HG03571 (cell line): ENCODE results near the gene PCSK5.

Source experiments
- ATAC-seq: cut with Tn5 transposase; IDR thresholded peaks from one replicate; pipeline ENCODE4 v1.9.1; 2021; ENCODE audit not compliant: unreplicated experiment

Gene PCSK5

DNA sequence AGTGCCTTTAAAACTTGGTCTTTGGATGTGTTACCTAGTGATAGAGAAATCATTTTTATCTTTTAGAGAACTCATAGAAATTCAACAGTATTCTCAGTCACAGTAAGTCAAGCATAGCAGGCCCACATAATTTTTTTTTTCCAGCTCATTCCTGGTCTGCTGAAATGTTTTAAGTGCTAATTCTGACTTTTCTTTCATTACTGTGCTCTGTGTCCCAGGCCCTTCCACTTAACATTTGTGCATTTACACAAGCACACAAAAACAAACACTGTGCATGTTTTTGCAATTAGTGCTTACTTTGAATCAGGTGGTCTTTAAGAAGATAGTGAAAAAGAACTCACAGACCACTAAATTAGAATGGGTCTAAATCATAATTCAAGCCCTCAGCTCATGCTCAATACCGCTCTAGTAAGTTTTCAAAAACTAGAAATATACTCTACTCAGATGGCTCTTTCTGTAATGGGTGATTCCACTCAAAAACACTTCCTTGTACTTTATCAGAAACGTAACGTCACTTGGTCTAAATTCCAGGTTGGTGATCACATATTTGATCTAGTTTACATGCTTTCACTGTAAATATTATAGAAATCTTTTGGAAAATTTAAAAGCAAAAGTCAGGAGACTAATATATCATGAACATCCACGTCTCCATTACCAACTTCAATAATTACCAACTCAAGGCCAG lies 107.8 kb downstream of the PCSK5 start:
- ATAC-seq = no peak

DNA sequence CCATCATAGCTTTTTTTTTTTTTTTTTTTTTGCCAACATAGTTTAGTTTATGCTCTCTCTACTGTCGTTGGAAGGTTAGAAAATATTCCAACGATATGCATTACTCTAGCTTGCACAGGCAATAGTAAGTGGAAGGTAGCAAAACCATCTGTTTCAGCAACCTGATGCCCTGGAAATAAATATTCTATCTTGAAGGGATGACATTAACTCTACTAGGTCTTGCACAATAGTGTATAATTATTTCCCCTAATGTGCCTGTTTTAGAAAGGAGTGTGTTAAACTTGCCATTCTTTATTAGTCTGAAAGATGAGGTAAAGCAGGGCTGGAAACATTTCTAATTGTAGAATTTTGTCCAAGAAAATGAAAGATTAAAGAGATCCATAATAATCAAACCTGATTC lies 111.0 kb downstream of the PCSK5 start:
- no peak for ATAC-seq

DNA sequence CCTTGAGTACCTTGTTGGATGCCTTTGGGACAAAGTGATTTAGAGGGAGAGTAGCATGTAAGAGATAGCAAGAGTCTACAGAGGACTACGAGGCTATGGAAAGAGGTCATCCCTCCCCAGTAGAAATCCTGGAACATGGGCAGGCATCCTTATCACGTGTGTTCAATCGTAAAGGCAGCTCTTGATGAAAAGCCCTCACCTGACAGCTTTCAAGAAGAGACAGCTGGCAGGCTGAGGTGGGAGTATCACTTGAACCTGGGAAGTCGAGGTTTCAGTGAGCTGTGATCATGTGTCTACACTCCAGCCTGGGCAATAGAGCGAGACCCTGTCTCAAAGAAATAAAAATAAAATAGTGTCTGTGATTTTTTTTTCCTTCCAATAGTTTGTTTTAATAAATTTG lies 112.6 kb downstream of the PCSK5 start:
- ATAC-seq = no peak

DNA sequence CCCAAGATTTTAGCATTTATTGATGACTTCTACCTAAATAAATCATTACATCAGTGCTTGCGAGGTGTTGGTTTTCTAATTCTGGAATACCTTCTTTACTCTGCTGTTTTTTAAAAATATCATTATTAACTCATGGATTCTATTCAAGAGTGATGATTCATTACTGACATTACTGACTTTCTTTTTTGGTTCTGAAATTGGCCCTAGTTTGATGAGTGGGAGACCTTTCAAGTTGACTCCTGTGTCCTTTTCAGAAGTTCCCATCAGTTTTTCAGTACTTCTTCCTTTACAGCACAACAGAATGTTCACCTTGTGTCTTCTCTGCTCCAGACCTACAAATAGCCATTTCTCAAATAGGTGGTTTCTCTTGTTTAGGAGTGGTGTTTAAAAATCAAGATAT lies 114.1 kb downstream of the PCSK5 start:
- no peak for ATAC-seq

DNA sequence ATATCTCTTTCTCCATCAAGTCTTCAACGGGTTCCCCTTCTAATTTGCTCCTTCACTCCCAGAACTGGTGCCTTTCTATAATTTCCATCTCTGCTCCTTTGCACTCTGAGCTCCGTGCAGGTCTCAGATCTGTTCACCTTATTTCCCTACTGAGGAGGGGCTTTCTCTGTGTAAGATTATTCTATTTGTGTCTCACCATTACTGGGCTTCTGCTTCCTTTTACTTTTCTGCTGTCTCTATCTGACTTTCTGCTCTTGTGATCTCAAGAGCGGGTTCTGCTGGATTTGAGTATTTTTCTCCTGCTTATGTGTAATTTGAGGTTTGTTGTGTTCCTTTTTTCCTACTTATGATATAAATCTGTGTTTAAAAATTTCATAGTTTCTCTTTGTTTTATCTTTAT lies 117.5 kb downstream of the PCSK5 start:
- ATAC-seq = no peak

DNA sequence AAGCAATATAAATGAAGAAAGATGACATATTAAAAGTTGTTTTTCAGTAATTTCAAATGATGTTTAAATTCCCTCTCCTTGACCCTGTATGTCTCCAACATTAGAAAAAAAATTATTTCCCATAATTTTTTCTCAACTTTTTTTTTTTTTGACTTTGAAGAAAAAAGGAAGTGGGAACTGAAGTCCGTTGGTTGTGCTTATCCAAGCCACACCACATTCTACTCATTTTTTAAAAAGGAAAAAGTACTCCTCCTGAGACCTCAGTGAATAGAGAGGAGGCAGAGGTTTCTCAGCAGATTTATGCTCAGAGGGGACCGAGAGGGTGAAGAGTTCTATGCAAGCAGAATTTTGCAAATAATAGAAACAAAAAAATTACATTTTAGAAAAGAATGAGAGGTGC lies 123.3 kb downstream of the PCSK5 start:
- ATAC-seq = no peak

DNA sequence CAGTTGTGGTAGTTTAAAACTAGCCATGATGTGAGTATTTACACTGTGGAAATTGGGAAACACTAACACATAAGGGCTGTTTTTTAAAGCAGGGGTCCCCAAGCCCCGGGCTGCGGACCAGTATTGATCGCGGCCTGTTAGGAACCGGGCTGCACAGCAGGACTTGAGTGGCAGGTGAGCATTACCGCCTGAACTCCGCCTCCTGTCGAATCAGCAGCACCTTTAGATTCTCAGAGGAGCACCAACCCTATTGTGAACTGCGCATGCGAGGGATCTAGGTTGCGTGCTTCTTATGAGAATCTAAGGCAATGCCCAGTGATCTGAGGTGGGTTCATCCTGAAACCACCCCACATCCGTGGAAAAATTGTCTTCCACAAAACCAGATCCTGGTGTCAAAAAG lies 127.8 kb downstream of the PCSK5 start:
- no peak for ATAC-seq

DNA sequence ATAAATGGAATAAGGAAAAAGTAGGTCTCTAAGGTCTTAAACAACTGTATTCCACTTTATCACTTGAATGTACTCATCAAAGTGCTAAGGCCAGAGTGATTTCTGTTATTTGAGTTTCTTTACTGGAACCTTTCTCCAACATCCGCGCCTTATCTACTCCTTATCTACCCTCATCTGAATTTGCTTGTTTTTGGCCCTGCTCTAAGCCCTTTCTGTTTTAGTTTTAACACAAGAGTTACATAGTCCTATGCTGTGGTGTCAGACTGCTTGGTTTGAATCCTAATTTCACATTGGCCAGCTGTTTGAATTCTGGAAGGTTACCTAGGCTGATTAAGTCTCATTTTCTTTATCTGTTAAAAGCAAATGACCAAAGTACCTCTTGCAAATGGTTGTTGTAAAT lies 128.3 kb downstream of the PCSK5 start:
- no peak for ATAC-seq

DNA sequence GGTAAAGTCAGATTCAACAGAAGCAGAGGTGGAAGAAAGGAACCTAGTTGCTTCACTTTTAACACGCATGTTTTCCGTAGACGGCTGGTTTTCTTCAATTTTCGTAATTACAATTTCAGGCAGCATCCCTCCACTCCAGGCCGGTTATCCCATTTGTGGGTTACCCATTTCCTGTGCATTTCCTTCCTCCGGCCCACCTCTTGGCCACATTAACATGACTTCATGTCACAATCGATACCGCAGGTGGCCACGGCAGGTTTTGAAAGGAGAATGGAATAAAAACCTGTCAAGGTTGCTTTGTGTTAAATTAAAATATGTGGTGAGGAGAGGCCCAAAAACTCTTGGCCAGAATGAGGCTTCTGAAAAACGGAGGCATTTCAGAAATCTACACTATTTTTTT lies 130.2 kb downstream of the PCSK5 start:
- ATAC-seq = no peak

DNA sequence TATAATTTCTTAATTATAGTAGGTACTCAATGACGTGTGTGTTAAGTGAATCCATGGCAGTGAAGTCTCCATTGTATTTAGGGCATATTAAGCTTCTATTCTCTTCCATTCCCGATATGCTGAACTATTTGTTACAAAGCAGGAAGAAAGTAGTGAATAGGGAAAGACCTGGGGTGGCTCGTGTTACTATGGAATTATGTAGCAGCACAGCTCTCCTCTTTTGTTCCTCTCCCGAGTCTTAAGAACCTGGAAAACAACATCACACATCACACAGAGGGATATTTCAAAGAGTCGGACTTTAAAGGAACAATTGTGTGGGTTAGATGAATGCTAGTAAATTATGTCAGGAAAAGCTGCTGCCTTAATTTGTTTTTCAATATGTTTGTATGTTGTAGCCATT lies 131.8 kb downstream of the PCSK5 start:
- no peak for ATAC-seq

DNA sequence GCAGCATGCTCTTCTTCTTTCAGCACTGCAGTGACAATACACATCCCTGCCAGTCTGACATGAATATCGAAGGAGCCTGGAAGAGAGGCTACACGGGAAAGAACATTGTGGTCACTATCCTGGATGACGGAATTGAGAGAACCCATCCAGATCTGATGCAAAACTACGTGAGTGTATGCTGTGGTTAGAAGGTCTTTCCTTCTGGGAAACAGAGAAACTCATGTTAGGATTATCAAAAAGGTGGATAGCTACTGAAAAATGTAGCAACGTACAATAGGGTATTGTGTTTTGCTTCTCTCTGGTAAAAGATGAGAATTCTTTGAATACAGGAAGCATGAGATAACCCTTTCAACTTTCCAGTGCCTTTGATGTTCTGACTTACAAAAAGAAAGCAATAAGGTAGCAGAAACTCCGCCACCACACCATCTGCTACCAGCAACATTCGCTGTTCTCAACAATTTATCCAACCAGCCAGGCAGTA lies 133.3 kb downstream of the PCSK5 start:
- no peak for ATAC-seq

DNA sequence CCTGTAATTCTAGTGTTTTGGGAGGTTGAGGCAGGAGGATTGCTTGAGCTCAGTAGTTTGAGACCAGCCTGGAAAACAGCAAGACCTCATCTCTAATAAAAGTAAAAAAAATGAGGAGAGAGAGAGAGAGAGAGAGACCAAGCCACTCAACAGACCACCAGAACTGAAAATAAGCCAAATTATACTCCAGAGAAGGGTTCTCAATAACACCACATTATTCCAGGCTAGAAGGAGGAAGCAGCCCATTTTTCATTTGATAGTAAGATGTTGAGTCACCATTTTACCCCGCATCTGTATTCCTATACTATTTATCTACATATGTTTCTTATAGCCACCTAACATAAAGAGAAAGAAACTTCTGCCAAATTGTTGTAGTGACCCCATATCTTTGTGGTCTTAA lies 134.8 kb downstream of the PCSK5 start:
- ATAC-seq = no peak

DNA sequence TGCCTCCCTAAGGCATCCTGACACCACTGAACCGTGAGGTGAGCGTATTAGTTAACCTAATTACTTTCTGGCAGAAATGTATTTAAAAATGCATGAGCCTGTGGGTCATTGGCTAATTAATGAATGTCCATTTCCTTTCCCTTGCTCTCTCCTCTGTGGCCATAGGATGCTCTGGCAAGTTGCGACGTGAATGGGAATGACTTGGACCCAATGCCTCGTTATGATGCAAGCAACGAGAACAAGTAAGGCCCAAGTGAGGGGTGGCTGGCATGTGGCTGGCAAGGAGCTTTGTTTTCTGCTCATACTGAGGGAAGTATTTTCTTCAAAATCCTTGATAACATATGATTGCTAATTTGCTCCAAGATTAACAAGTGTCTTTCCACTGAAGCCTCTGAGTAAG lies 136.3 kb downstream of the PCSK5 start:
- no peak for ATAC-seq

DNA sequence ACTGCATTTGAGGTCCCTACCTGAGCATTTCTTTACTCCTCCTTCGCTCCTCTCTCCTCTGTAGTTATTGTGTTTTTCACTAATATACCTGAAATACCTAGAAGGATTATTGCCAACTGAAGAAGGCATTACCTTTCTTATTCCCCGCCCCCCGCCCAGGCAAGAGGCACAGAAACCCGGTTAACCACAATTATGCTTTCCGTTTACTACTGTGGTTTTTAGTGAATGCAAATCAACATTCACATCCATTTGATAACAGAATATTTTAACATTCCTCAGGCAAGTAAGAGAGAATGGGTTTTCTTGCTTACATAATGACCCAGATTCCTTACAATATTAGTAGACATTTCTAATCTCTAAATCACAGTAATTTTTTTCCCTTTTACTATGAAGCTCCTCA lies 136.9 kb downstream of the PCSK5 start:
- ATAC-seq = no peak

DNA sequence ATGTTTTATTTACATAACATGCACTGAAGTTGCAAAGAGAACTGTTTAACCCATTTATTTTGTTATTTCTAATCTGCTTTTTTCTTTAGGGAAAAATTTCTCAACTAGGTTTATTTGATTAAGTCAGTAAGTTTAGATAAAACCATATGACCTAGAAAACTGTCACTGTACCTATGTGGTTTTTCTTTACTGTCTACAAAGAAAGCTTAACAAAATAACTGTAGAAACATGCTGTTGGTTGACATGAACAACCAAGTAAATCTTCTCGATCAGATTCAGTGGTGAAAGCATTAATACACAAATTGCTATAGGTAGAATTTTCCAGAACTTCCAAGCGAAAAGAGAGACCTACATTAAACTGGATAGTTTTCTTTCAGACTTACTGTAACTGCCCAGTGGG lies 137.4 kb downstream of the PCSK5 start:
- ATAC-seq = no peak

DNA sequence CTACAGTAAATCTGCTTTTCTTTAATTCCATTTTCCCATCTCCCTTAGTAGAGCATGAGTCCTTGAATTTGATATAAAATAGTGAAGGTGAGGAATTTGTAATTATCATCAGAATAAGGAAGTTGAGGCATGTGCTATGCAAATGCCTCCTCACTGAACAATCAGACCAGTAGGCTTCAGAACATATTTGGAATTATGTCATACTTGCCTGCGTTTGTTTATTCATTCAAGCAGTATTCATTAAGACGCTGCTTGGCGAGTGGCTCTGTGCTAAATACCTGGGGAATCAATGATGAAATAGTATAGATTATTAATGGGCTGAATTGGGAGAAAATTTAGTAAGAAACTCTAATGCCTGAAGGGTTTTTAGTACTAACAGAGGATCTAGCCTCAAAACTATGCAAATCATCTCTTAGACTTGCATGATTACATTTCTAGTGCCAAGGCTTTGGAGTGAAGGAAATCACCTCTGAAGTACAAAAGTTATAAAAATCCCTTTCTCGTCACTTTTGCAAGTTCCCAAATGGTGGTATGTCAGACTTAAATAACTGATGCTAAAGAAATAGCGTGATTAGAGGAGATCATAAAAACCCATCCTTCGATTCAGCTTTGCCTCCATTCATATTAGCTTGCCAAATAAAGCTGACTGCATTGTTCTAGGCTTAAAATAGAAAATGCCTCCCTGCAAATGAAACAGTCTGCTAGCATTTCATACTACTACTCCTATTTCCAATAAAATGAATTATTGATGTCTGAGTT lies 141.7 kb downstream of the PCSK5 start:
- ATAC-seq = no peak

DNA sequence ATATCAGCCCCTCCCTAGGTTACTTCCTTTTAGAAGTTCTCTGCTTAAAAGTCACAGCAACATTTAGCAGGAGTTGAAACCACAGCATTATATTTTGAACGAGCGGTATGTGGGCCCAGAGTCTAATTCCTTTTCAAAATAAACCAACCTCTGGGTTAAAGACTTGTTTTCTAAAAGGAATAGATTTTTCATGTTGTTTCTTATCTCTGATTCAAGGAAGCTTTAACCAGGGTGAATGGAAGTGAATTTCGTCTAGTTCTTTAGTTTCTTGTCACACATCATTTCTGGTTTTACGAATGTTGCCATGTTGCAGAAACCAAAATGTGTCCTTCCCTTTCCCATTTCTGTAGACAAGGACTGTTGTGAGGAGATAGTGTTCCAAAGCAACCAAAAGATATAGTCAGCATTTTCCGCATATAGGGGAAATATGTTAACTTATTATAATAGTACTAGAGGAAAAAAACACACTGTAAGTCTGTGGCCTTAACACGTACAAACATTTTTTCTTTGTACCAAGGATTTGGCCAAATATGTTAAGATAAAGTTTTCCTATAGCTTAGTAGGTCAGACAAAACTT lies 142.4 kb downstream of the PCSK5 start:
- no peak for ATAC-seq

DNA sequence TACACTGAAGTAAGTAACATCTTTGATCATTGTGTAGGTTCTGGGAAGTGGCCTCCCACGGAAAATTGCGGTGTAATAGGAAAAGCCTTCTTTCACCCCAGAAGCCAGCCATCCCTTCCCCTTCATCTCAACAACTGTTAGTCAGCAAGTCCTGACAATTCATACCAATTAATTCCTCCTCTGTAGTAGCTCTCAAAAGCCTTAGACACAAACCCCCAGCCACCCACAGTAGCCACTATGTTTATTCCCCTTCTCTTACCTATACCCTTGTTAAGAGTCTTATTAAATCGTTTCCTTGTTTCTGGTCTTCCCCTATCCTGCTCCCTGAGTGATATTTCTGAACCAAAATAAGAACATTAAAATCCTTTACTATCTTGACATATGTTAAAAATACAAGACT lies 143.6 kb downstream of the PCSK5 start:
- ATAC-seq = no peak

DNA sequence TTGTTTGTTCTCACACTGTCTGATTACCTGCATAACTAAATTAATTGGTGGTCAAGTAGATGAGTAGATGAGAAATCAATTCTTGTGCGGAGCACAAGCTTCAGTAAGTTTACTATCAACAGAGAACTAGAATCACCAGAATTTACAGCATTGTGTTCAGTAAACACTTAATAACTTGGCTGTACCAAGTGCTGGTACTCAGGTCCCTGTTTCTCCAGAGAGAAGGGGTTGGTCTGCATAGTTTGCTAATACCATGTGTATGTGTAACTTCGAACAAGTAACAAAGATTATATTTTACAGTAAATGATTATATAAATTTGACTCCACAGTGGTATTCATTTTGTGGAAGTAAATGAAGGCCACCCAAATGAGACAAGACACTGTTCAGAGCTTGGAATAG lies 146.3 kb downstream of the PCSK5 start:
- ATAC-seq = no peak

DNA sequence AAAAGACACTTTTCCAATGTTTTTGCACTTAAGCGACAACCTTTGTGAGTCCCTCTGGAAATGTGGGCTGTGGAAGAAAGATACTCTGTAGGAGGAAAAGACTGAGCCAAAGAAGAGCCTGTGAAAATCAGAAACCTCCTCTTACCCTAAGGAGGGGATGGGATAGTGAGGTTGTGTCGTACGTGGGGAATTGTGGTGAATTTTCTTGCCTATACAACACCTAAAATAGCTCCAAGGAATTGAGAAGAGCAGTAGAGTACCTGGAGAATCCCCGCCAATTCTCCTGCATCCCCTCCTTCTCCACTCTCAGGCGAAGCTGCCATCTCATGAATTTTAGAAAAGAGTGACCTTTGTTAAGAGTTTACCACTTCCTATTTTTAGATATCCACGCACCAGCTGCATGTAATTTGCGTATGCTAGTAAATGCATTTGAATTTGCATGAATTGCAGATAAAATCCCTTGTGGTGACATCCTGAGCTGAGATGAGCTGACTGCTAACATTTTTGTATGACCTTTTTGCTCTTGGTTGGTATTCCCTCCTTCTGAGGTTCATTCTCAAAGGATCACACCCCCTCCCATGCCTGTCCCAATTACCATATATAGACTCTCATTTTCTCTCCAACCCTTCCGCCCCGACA lies 147.2 kb downstream of the PCSK5 start:
- no peak for ATAC-seq

DNA sequence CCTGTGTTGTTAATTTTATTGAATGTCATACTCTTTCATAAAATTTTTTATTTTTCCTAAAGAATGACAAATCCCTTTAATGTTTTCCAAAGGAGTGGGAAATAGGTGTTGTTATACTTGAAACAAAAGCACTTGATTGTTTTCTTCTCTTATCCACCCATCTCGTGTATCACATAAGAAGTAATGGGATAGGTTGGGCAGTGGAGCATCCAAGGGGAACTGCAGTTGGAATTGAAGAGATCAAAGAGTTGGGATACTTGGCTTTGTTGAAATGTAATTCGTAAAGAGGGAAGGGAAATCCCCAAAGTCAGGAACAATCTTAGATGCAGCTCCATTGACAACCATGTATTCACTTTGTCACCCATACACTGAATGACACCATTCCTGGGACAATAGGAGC lies 148.0 kb downstream of the PCSK5 start:
- no peak for ATAC-seq

DNA sequence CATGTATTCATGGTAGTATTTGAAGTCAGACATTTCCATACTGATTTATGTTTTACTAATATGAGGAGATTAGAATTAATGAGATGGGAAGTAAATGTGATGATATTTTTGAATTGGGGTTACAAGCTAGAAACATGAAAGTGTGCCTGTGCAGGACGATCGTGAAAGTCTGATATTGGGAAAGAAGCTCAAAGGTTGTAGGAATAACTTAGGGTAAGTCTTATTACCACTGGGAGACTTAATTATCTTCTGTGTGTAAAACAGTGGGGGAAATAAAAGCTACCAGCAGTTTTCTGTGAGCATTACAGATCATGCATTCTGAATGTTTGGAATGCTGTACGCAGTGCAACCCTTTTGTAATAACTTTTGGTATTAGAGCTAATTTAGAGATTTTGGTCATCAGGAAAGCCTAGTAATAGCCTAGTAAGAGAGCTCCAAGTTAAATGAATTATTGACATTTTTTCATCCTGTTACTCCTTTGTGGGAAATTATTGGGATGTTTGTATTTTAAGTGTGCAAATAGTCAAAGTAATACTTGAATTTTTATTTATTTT lies 153.9 kb downstream of the PCSK5 start:
- no peak for ATAC-seq
